DOHH2 (cell line): ENCODE results near the gene CETP.

ENCODE experiments used
- CTCF ChIP-seq: fragments of 200-600 bp; sonication (generic); IDR thresholded peaks from one replicate; pipeline ENCODE4 v1.5.1; 2014; ENCODE audit warnings: antibody characterized with exemption, mild to moderate bottlenecking, low read depth, low read length; ENCODE audit not compliant: poor library complexity, severe bottlenecking
- EZH2phosphoT487 ChIP-seq: fragments of 200-600 bp; sonication (generic); IDR thresholded peaks from 2 replicates; pipeline ENCODE4 v1.6.1; 2017; ENCODE audit warnings: borderline replicate concordance, mild to moderate bottlenecking, antibody characterized with exemption, low read length, moderate library complexity, mixed read lengths

DNA sequence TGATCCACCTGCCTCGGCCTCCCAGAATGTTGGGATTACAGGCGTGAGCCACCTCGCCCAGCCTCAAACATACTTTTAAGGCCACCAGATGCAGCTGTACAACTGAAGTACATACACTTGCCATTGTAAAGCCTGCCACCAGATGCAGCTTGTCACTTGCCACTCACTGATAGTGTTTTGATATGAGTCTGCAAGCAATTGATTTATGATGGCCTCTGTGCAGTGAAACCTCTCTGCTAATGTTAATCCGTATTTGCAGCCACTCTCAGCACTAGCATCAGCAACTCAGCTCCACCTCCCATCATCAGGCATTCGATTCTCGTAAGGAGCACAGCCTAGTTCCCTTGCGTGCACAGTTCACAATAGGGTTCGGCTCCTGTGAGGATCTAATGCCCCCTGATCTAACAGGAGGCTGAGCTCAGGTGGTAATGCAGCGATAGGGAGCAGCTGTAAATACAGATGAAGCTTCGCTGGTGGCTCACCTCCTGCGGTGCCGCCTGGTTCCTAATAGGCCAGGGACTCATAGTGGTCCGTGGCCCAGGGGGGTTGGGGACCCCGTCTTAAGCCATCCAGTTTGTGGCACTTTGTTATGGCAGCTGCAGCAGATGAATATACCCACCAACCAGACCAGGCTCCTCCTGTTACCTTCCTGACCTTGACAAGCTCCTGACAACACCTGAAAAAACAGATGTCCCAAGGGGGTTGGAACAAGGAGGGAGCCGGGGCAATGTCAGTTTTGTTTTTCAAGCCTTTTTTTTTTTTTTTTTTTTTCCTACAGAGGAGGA, 31.1 kb upstream of the CETP start:
- no peak for TF ChIP-seq CTCF
- no peak for TF ChIP-seq EZH2phosphoT487
